22Rv1 (cell line): ENCODE measurements around the gene ZBTB48.

ENCODE experiments used
- CTCF ChIP-seq: fragments of 450-650 bp; IDR thresholded peaks from 2 replicates; pipeline ENCODE4 v1.5.1; 2017; ENCODE audit warnings: mild to moderate bottlenecking
- ZFX ChIP-seq: fragments of 450-650 bp; IDR thresholded peaks from 2 replicates; pipeline ENCODE4 v1.6.1; 2017; ENCODE audit warnings: antibody characterized with exemption, borderline replicate concordance

GRCh38 chr1:6635161-6635909 lies 55.5 kb downstream of the ZBTB48 start:
- TF ChIP-seq CTCF, result no peak
- TF ChIP-seq ZFX, result no peak
